Sigmoid colon (tissue), 7 donors: ENCODE results near the gene SCMH1. TPM values are rescaled to one million over a fixed set of nuclear protein-coding genes. Genes with fewer than 3 reads are reported as not detected.

ENCODE experiments used
- DNase-seq: peaks from one replicate; pipeline ENCODE4 v3.0.0-alpha.2; 2019
- H3K27ac ChIP-seq, 4 donors: fragments of 200-600 bp; sonication (generic); one replicate each; pipeline ENCODE4 v1.5.1; 2016 to 2019; ENCODE audit warnings: mild to moderate bottlenecking in 1 of 4
- H3K27me3 ChIP-seq, 3 donors: fragments of 200-600 bp; sonication (generic); one replicate each; pipeline ENCODE4 v1.5.1; 2019; ENCODE audit warnings: mild to moderate bottlenecking in 1 of 3
- H3K36me3 ChIP-seq, 4 donors: fragments of 200-600 bp; sonication (generic); one replicate each; pipeline ENCODE4 v1.5.1; 2016 to 2019
- H3K4me1 ChIP-seq, 4 donors: fragments of 200-600 bp; sonication (generic); one replicate each; pipeline ENCODE4 v1.5.1; 2017 to 2019
- H3K4me3 ChIP-seq, 4 donors: fragments of 200-600 bp; sonication (generic); one replicate each; pipeline ENCODE4 v1.5.1; 2017 to 2019; ENCODE audit warnings: mild to moderate bottlenecking in 2 of 4, moderate library complexity in 1 of 4
- H3K9me3 ChIP-seq, 4 donors: fragments of 200-600 bp in 3 of 4; sonication (generic) in 3 of 4; one replicate each; pipeline versions ENCODE4 v1.5.1 to v1.6.1; 2013 to 2019
- EP300 ChIP-seq, 4 donors: sonication (generic); formaldehyde crosslinking; IDR thresholded peaks; one replicate each; pipeline ENCODE4 v1.6.1; 2017; ENCODE audit warnings: antibody characterized with exemption in 4 of 4
- POLR2A ChIP-seq, 2 donors: fragments of 450-650 bp; IDR thresholded peaks; one replicate each; pipeline ENCODE4 v1.6.1; 2016; ENCODE audit warnings: antibody characterized with exemption in 2 of 2, mild to moderate bottlenecking in 2 of 2, moderate library complexity in 2 of 2
- POLR2AphosphoS5 ChIP-seq, 4 donors: sonication (generic); formaldehyde crosslinking; IDR thresholded peaks; one replicate each; pipeline ENCODE4 v1.6.1; 2017; ENCODE audit warnings: antibody characterized with exemption in 4 of 4
- WGBS, 2 donors: extraction: QIAGEN DNeasy Blood & Tissue Kit; methylation state at CpG; one replicate each; pipeline ENCODE4 v1.1.7; 2013; 5-methylcytosine and 5-hydroxymethylcytosine counted together
- intact Hi-C: fragments of 100-400 bp; cut with DNase I; formaldehyde crosslinking; loops from one replicate; pipeline ENCODE4 v1.15.1; 2023
- polyA plus RNA-seq, 3 donors: library from polyadenylated mRNA; stranded (reverse); fragments of 200-250 nt; gene quantifications; one replicate each; pipeline ENCODE4 v1.2.3, GENCODE V29; 2013
- total RNA-seq, 4 donors: library from RNA; depleted of rRNA; stranded (reverse); fragments of >200 nt; gene quantifications; one replicate each; pipeline ENCODE4 v1.1.0, GENCODE V29; 2016
- TF ChIP-seq, protein P1 (sequence below), 4 experiments: fragments of 450-650 bp in 3 of 4; fragments of 200-600 bp in 1 of 4; IDR thresholded peaks; one replicate each; pipeline ENCODE4 v1.5.1; 2016 to 2019; ENCODE audit warnings: antibody characterized with exemption in 4 of 4, mild to moderate bottlenecking in 3 of 4, moderate library complexity in 2 of 4
- donor health status: healthy with polysubstance abuse.
- donor health status: Bipolar disorder and iron deficiency.
- donor health status: healthy.

The SCMH1 gene
- total and polyA plus RNA-seq, 7 donors: 10.2 to 95.8 (median 52.4) TPM

- TF ChIP-seq POLR2A (IDR thresholded peaks at IDR 0.05): no peak
- TF ChIP-seq, protein P1, sequence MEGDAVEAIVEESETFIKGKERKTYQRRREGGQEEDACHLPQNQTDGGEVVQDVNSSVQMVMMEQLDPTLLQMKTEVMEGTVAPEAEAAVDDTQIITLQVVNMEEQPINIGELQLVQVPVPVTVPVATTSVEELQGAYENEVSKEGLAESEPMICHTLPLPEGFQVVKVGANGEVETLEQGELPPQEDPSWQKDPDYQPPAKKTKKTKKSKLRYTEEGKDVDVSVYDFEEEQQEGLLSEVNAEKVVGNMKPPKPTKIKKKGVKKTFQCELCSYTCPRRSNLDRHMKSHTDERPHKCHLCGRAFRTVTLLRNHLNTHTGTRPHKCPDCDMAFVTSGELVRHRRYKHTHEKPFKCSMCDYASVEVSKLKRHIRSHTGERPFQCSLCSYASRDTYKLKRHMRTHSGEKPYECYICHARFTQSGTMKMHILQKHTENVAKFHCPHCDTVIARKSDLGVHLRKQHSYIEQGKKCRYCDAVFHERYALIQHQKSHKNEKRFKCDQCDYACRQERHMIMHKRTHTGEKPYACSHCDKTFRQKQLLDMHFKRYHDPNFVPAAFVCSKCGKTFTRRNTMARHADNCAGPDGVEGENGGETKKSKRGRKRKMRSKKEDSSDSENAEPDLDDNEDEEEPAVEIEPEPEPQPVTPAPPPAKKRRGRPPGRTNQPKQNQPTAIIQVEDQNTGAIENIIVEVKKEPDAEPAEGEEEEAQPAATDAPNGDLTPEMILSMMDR (IDR thresholded peaks at IDR 0.05): no peak
- TF ChIP-seq EP300 (IDR thresholded peaks at IDR 0.05): no peak
- no peak for TF ChIP-seq POLR2AphosphoS5 (IDR thresholded peaks at IDR 0.05)
- DNase-seq: no peak
- H3K4me3 ChIP-seq: no peak overlapping the region
- H3K27ac ChIP-seq: no peak overlapping the region
- no peaks in the 10 kb centered on the region for H3K36me3 ChIP-seq
- no peaks in the 10 kb centered on the region for H3K9me3 ChIP-seq
- H3K4me1 ChIP-seq: no peaks in the 10 kb centered on the region
- peaks cover 0 to 11% (median 0%) of the 10 kb centered on the region in 3 donors for H3K27me3 ChIP-seq
- 92 to 95% methylated on average over 9 of the region's 9 CpGs for WGBS, 2 donors
- intact Hi-C loops: no loop called here
Measured at GRCh38 chr1:41275831-41276230, 33.7 kb upstream of the SCMH1 start.

- no peaks in the 10 kb centered on the region for H3K36me3 ChIP-seq
- intact Hi-C loops: no loop called here
- H3K9me3 ChIP-seq: no peaks in the 10 kb centered on the region
- no peak overlapping the region for H3K27ac ChIP-seq
- DNase-seq: no peak
- H3K4me3 ChIP-seq: no peak overlapping the region
- no peaks in the 10 kb centered on the region for H3K4me1 ChIP-seq
- WGBS, 2 donors: 63 to 69% methylated on average over 7 of the region's 7 CpGs
- H3K27me3 ChIP-seq: peaks cover 0 to 11% (median 0%) of the 10 kb centered on the region in 3 donors
- TF ChIP-seq POLR2AphosphoS5 (IDR thresholded peaks at IDR 0.05): no peak
- no peak for TF ChIP-seq EP300 (IDR thresholded peaks at IDR 0.05)
- TF ChIP-seq, protein P1 (IDR thresholded peaks at IDR 0.05): no peak
- TF ChIP-seq POLR2A (IDR thresholded peaks at IDR 0.05): no peak
Measured at GRCh38 chr1:41274752-41275545, 32.8 kb upstream of the SCMH1 start.

- Histone ChIP-seq H3K4me3 (no peak overlapping the region), H3K4me1 (peaks cover 0 to 9% (median 5%) of the 10 kb centered on the region in 4 donors), H3K36me3 (no peaks in the 10 kb centered on the region), H3K9me3 (no peaks in the 10 kb centered on the region), H3K27me3 (no peaks in the 10 kb centered on the region), H3K27ac (no peak overlapping the region)
- TF ChIP-seq POLR2A (IDR thresholded peaks at IDR 0.05): no peak
- no peak for TF ChIP-seq EP300 (IDR thresholded peaks at IDR 0.05)
- TF ChIP-seq POLR2AphosphoS5 (IDR thresholded peaks at IDR 0.05): no peak
- TF ChIP-seq, protein P1 (IDR thresholded peaks at IDR 0.05): no peak
- DNase-seq: no peak
- 71 to 87% methylated on average over 8 of the region's 8 CpGs for WGBS, 2 donors
- intact Hi-C loops: no loop called here
Measured at GRCh38 chr1:41272601-41273000, 30.5 kb upstream of the SCMH1 start.

- Histone ChIP-seq H3K9me3 (no peaks in the 10 kb centered on the region), H3K27ac (no peak overlapping the region), H3K36me3 (no peaks in the 10 kb centered on the region), H3K27me3 (no peaks in the 10 kb centered on the region), H3K4me1 (peaks cover 0 to 9% (median 5%) of the 10 kb centered on the region in 4 donors), H3K4me3 (no peak overlapping the region)
- TF ChIP-seq POLR2AphosphoS5 (IDR thresholded peaks at IDR 0.05) (no peak), EP300 (IDR thresholded peaks at IDR 0.05) (no peak), POLR2A (IDR thresholded peaks at IDR 0.05) (no peak)
- TF ChIP-seq, protein P1 (IDR thresholded peaks at IDR 0.05): peak; percentile 95 to 98 (median 96)
- peak; percentile 88 for DNase-seq
- intact Hi-C loops: loop anchor here (1.0 to 5.0 kb wide), 4 partner anchors 89 to 248 kb away; no protein-coding TSS in a partner anchor
- 15% methylated on average over 8 of the region's 8 CpGs for WGBS, 2 donors
Measured at GRCh38 chr1:41268154-41268770, 26.2 kb upstream of the SCMH1 start.
